Measurements from ENCODE around the gene ATF2. TPM values are rescaled to one million over a fixed set of nuclear protein-coding genes. Genes with fewer than 3 reads are reported as not detected.
A peak's percentile ranks its signal among the peaks of the same experiment; 100 is the strongest.

Gene ATF2
- total and polyA plus RNA-seq, 9 of the 15 experiments (the other 6 are each of a cell fraction or from before 2014, with no cell fraction given): 24.2 to 111 (median 45.9) TPM

GRCh38 chr2:175181104-175181876 is 13.3 kb upstream of the ATF2 start, which contains the start of gene ATP5MC3 (continued):
- no peak for TF ChIP-seq SFPQ (IDR thresholded peaks at IDR 0.05; ENCODE audit: low read depth, low read length)
- peak; percentile 22 for TF ChIP-seq PRPF4 (IDR thresholded peaks at IDR 0.05; ENCODE audit: insufficient read depth, low read depth, low read length, poor library complexity, severe bottlenecking)
- no peak for TF ChIP-seq RBM15 (IDR thresholded peaks at IDR 0.05; ENCODE audit: insufficient read depth, low read length)
- peak; percentile 56; the same call in 1 of the 2 replicates for TF ChIP-seq GTF2A2 (tag; IDR thresholded peaks at IDR 0.05)
- peak in 1 of 3 experiments; percentile 48; a peak in 3 of 6 replicates for TF ChIP-seq CTCF (IDR thresholded peaks at IDR 0.05 in 2 of 3, conservative IDR thresholded peaks at IDR 0.05 in 1 of 3; ENCODE audit: insufficient read depth in 2 of 3, low read depth in 1 of 3, low read length in 3 of 3)
- TF ChIP-seq ZNF316 (IDR thresholded peaks at IDR 0.05): no peak
- TF ChIP-seq THRAP3 (IDR thresholded peaks at IDR 0.05; ENCODE audit: borderline replicate concordance): no peak
- TF ChIP-seq ZNF76 (CRISPR knock-in tag; IDR thresholded peaks at IDR 0.05; ENCODE audit: borderline replicate concordance): no peak
- no peak for TF ChIP-seq PHB2 (IDR thresholded peaks at IDR 0.05; ENCODE audit: low read depth)
- TF ChIP-seq MECOM (CRISPR knock-in tag; IDR thresholded peaks at IDR 0.05): peak; percentile 89
- no peak for TF ChIP-seq CGGBP1 (CRISPR knock-in tag; IDR thresholded peaks at IDR 0.05)
- peak; percentile 57 to 76; a peak in 2 of 4 replicates for TF ChIP-seq MNT (conservative IDR thresholded peaks at IDR 0.05)
- TF ChIP-seq HDGF (IDR thresholded peaks at IDR 0.05): no peak
- TF ChIP-seq ZNF778 (CRISPR knock-in tag; IDR thresholded peaks at IDR 0.05): no peak
- TF ChIP-seq ZNF584 (CRISPR knock-in tag; IDR thresholded peaks at IDR 0.05; ENCODE audit: low read depth): peak; percentile 92; the same call in 1 of the 2 replicates
- TF ChIP-seq ZFPM2 (CRISPR knock-in tag; IDR thresholded peaks at IDR 0.05): no peak
- no peak for TF ChIP-seq ZNF395 (CRISPR knock-in tag; IDR thresholded peaks at IDR 0.05)
- TF ChIP-seq ZNF280B (CRISPR knock-in tag; IDR thresholded peaks at IDR 0.05): no peak
